HG03558 (cell line): ENCODE data around the gene PRR33.

Experiments used
- ATAC-seq: cut with Tn5 transposase; IDR thresholded peaks from one replicate; pipeline ENCODE4 v1.9.1; 2021; ENCODE audit warnings: moderate number of reproducible peaks; ENCODE audit not compliant: unreplicated experiment; ENCODE audit errors: extremely low read depth

The PRR33 gene

DNA sequence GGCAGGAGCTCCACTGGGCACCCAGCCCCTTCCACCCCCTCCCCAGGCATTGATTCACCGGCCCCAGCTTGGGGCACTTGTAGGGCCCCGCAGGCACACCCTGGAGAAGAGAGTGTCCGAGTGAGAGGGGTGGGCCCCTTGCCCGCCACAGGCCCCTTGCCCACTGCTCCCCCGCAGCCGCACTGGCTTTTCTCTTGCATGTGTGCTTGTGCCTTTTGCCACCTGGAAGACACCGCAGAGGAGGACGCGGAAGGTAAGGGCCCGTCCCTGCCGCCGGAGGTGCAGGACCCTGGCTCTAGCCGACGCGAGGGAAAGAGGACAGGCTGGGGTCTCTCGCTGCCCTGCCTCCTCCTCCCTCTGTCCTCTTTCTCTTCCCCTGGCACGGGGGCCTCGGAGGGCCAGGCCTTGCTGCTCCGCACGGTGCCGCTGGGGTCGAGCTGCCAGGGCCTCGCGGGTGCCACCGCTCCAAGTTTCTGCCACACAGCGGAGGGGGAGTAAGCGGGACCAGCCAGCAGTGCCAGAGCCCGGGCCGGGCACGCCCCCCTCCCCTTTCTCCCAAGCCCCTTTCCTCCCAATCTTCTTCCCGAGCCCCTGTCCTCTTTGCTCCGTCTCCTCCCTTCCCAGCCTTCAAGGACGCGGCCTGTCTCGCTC lies 37.3 kb upstream of the PRR33 start:
- no peak for ATAC-seq

DNA sequence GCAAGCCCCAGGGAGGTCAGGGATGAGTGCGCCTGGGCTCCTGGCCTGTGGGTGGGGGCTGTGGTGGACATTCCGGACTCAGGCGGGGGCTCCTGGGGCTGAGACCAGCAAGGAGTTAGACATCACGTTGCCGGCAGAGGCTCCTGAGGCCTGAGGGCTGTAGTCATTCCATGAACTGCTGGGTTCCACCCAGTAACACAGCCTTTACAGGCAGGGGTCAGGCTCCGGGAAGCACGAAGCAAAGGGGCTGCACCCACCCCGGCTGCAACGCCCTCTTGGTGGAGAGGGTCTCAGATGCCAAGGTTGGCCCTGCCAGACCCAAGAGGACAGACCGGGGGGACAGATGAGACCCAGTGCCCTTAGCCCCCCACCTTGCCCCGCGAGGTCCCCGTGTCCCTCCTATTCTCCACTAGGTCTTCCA lies 36.8 kb upstream of the PRR33 start:
- no peak for ATAC-seq

DNA sequence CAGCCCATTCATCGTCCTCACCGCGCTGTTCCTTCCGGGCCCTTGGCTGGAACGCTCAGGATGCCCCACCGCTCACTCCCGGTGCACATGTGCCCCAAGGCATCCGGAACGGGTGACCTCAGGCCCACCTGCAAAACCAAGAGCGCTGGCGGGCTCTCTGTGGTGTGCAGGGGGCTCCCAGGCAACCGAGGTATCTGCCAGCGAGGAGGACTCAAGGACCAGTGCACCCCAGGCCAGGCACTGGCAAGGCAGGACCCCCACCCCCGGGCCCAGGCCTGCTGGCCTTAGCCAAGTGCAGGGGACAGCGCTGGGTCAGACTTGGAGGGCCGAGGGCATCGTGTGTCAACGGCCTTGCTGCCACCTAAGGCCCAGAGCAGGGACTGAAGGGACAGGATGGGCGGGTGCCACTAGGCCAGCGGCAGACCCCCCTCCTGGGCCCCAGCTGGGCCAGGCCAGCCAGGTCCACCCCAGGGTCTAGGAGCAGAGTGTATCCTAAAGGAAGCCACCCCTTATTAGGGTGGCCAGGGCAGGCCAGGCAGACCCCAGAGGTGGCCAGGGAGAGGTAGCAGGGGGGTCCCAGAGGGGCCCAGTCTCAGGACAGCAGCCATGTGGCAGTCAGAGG lies 36.3 kb upstream of the PRR33 start:
- ATAC-seq, result no peak

DNA sequence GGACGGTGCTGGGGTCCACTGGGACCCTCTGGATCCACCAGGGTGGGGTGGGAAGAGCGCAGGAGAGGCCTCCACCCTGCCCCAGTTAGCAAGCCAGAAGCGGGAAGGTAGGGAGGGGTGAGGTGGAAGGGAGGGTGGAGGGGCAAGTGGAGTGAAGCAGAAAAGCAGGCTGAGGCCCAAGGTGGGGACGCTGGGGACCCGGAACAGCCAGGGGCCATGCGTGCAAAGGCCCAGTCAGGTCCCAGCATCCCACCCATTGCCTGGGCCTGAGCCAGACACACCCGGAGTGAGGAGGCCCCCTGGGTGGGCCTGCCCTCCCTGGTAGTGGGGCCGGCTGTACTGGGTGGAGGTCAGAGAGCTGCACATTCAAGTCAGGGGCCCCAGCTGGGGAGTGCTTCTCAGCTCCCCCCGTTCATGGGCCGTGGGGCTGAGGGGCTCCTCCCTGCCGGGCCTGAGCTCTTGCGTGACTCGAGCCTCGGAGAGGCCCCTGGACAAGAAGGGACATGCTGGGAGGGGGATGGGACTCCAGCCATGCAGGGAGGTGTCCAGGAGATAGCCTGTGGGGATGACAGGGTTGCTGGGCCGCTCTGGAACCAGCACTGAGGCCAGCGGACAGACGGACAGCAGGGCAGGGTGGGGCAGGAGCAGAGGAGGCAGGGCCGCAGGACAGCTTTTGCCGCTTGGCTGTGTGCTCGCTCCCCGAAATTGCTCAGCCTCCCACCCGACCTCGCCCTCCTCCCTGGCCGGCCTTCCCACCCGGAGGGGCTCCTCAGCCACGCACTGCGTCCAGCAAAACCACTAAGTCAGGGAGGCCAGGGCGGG lies 35.5 kb upstream of the PRR33 start:
- no peak for ATAC-seq

DNA sequence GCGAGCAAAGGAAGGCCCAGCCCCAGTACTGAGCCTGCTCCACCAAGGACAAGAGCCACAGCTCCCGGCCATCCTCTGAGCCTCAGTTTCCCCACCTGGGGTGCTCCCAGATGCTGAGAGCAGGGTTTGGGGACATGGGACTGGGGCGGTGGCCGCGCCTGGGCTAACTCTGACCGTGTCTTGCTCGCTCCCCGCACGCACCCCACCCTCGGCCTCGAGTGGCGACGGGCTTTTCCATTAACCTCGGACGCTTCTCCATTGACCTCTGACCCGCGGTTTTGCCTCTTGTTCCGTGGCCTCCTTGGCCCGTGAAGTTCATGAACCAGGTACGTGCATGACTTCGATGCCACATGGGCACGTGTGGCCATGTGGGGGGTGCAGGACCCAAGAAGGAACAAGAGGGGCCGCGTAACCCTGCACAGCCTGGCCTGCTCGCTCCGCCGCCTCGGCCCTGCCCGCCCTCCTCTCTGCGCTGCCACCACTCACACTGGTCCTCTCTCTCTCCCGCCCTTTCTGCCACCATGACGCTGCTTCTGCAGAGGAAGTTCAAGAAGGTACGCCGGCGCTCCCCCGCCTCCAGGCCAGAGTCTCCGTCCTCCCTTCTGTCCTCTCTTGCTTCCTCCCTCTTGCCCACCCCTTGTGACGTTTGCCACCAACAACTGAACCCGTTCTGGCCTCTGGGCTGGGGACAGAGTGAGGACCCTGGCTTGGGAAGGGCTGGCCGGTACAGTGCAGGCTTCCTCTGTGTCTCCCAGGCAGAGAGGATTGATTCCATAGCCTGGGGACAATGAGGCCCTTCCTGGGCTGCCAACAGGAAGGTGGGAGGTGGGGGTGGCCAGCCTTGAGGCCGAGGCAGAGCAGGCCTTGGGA lies 34.7 kb upstream of the PRR33 start:
- ATAC-seq, result no peak

DNA sequence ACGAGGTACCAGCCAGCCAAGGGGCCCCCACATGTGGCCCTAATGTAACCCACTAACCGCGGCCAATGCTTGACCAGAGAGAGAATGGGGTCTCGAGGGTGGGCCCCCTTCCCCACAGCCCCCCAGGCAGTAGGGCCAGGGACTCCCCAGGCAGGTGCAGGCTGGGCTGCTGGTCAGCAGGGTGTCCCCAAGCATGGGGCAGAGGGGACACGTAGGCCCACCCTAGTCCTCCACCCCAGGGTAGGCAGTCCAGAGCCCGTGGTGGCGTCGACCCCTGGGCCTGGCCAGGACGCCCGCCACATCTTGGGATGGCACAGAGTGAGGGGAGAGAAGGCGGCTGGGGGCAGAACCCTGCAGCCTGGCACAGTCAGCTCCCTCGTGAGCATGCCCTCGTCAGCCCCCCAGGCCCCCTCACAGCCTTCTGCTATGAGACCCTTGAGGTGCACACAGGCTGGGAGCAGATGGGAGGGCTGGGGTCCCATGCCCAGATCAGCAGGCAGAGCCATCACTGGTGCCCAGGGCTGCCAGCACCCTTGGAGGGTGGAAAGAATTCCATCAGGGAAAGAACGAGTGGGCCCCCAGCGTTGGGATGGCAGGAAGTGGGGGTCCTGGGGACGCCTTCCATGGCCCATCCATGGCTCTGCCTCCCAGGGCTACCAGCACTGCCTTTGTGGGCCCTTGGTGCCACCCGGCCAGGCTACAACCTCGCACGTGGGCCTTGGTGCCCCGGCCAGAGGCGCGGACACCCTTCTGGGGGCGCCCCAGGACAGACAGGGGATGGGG lies 33.9 kb upstream of the PRR33 start:
- no peak for ATAC-seq

DNA sequence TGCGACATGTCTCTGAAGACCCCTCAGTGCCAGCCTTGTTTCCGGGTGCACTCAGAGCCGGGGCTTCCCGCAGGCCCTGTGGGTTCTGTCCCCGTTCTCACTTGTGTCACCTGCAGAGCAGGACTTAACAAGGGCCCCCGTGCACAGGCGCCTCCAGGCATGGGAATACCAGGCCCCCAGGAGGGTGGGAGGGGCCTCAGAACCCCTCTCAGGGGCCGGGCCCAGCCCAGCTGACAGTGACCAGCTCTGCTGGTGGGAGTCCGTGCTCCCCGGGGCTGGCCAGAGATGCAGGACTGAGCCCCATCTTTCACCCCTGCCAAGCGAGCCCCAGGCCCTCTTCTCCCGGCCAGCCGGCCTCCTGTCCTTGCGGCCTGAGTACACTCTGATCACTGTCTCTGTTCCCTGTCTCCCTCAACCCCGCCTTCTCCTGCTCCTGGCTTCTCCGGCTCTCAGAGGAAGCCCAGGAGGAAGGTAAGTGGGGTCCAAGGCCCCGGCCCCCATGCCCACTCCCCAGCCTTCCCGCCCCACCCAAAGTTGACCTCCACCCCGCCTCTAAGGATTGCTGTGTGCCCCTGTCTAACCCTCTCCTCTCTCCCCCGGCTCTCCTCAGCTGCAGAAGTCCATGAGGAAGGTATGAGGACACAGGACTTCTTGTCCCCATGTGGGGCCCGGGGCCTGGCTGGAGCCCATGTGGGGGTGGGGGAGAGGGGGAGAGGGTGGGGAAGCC lies 33.1 kb upstream of the PRR33 start:
- no peak for ATAC-seq

DNA sequence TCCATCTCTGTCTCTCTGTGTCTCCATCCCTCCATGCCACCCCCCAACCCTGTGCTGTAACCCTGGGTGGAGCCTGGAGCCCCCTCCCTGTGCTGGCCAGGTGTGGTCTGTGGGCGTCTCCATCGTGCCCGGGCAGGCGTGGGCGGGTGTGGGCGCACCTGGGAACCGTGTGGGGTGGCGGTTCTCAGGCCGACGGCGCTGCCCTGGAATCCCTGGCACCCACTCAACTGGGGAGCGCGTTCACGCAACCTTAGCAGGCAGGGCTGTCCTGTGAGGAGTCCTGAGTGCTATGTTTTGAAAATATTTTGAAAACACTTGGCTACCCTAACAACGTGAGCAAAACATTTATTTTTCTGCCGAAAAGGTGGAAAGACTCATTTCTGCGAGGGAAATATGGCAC lies 32.5 kb upstream of the PRR33 start:
- no peak for ATAC-seq

DNA sequence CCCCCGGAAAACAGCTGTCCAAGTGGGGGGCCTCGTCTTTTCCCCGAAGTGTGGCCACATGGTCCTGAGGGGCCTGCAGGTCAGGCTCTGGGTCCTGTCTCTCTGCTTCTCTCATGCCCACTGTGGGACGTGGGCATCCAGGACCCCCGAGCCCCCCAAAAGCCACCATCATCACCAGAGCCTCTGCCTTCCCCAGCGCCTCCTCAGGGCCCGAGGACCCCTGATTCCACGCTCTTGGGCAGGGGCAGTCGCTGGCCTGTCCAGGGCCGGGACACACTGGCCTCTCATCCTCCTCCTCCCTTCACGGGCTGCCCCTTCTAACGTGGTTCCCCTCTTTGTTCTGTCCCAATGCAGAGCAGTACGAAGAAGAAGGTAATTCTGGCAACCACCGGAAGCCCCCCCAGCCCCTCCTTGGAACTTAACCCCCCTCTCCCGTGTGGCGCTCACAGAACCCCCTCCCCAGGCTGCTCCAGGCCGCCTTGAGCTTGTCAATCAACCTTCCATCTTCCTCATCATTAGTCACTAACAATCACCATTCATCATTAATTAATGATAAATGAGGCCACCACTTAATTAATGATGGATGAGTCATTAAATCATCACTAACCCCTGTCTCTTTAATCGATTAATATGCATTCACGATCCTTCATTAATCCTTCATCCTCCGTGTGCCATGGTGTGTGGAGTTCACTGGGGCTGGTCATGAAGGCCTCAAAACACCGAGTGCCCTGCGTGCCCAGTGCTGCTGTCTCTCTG lies 31.7 kb upstream of the PRR33 start:
- no peak for ATAC-seq

DNA sequence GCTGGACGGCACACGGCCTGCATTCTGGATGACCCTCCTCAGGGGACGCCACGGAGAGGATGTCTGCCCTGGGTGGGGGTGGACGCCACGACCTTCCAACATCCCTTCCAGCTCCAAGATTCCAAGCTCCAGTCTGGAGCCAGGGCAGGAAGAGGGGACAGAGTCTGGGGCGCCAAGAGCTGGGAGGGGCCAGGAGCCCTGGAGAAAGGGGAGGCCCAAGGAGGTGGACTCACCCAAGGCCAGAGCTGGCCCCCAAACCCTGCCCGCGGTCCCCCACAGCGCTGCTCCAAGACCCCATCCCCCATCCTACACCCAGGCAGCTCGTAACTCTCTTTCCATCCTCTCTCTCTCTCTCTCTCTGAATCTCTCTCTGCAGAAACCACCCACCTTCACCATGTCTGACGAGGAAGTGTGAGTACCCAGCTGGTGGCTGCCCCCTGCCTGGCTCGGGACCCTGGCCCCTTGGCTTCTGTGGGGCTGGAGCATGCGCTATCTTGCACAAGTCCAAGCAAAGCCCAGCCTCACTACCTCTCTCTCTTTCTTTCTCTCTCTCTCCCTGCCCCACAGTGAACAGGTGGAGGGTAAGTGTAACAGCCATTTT lies 30.9 kb upstream of the PRR33 start:
- ATAC-seq, result no peak

DNA sequence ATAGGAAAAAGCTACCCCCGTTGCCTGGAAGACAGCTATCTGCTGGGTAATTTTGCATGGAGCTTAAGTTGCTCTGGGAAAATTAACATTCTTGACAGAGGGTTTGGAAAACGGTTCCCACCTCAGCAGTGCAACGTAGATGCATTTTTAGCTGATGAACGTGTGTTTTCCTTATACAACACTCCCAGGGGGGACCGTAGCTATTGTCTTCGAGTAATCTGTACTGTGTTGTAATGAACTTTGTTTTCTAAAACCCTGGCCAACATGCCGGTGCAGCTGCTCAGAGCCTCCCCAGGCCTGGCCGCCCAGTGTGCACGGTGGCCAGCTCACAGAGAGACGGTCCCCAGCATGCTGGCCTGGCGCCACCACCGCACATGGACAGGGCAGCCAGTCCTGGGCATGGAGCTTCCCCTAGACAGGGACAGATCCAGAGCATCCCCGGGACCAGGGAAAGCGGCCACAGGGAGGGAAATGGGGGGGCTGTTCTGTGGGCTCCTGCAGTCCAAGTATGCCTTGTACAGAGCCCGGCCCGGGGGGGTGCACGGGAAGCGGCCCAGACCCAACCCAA lies 30.0 kb upstream of the PRR33 start:
- no peak for ATAC-seq

DNA sequence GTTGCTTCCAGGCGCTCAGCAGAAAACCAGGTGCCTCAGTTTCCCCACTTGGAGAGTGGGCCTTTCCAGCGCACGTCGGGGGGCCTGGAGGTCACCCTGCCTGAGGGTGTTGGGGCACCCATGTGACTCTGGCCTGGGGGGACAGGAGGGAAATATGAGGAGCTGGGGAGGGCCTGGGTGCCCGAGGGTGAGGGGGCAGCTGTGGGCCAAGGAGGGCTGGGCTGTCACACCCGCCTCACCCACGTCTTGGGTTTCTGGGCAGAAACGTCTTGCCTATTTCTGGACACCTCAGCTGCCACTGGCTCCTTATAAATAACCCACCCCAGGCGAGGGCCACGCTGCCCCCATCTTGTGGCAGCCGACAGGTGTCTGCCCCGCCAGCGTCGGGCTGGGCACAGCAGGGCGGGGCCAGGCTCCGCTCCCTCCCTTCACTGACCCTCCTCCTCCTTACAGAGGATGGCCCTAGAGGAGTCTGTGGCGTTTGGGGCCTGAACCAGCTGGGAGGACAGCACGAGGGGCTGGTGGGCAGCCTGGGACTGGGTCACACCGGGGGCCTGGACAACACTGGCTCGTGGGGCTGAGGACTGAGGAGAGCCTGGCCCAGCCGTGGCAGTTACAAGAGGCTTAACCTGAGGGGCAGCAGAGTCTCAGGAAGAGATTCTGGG lies 29.3 kb upstream of the PRR33 start:
- no peak for ATAC-seq

DNA sequence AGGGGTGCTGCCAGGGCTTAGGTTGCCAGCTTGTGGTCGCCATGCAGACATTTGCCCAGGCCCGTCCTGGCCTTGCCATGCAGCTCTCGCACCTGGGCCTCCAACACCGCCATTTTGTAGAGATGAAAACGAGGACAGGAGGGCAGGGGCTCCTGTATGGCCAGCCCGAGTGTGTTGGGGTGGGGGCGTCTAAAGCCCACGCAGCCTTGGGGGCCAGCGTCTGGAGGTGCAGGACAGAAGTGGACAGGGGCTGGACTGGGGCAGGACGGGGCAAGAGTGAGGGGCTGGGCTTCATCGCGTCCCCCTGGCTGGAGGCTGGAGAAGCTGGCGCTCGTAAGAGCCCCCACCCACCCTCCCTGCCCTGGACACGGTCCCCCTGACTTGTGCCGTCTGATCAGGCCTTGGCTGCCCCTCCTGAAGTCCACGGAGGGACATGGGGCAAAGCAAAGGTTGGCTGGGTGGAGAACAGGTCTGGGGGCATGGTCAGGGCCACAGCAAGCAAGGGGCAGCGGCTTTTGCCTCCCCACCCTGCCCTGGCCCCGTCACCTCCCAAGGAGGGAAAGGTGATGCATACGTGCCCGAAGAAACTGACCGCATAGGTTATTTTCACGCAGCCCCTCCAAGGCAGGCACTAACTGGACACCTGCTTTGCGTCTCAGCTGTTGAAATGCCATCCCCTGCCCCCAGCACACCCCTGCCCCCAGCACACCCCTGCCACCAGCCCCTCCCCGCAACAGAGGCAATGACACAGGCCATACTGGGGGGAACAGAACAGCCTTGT lies 28.6 kb upstream of the PRR33 start:
- ATAC-seq, result no peak

DNA sequence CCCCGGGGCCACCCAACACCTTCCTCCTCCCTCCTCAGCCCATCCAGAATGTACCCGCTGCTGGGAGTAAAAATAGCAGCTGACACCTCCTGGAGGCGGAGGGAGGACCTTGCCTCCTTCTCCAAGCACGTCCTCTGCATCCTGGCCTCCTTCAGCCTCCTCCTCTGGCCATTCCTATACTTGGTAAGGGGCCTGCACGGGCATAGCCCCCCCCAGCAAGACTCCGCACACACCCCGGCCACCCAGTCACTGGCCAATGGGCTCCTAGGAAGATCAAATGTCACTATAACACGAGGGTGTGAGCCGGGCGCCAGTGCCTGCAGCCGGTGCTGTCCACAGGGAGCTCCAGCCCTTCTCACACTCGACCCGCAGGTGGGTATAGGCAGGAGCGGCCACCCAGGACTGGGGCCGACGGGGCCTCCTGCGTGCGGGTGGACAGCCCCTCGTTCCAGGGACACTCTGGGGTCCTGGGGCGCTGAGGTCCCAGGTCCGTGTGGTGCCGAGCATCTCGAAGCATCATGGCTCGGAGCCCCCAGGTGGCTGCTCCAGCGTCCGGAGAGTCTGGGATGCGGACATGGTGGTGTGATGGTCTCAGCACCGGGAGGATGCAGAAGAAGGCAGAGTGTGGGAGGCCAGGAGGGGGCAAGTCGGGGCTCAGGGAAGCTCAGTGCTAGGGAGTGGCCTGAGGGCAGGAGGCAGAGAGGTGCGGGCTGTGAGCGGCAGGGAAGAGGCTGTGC lies 27.9 kb upstream of the PRR33 start, which contains the start of gene TNNT3:
TSS of gene TNNT3 (plus strand) at position 313 of the 737 bp plus-strand sequence. CDS start 3,172 bp downstream, outside the sequence.
- ATAC-seq, result no peak

DNA sequence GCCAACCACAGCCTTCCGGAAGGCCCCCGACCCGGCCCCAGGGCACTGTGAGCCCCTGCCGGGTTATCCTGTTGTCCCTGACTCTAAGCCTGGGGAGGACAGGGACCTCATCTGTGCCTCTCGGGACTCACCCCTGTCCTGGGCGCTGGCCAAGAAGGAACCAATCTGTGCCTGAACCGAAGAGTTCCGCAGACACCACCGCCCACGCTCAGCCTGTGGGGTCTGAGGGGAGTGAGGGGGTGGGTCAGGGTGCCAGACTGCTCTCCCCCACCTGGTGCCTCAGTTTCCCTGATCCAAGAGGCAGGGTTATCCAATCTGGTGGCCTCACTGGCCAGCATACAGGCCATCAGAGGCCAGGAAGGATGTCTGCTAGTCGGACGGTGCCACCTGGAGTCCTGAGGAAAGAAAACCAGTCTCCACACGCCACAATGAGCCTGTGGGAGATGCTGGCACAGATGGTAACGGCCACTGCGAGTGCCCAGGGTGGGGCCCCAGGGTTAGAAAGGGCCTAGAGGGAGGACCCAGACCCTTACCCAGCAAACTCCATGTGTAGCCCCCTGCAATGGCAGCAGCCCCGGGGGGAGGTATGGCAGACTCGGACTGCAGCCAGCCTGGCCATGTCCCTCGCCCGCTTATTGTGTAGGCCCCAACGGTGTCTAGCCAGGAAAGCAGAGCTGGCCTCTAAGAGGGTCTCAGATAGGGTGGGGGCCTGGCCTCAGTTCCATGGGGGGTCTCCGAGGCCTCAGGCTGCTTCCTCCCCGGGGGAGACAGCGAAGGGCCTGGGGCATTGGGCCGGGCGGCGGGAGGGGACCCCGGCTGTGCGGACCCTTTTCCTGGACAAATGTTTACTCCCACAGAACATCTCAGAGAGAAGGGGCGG lies 27.0 kb upstream of the PRR33 start:
- no peak for ATAC-seq
